HG03175 (cell line): ENCODE measurements around the gene PRKCH.

Experiments used
- ATAC-seq: cut with Tn5 transposase; IDR thresholded peaks from one replicate; pipeline ENCODE4 v1.9.1; 2021; ENCODE audit warnings: mild to moderate bottlenecking, moderate library complexity; ENCODE audit not compliant: unreplicated experiment

PRKCH gene

GRCh38 chr14:61575551-61576150, 254.3 kb downstream of the PRKCH start:
- no peak for ATAC-seq

GRCh38 chr14:61577506-61577931, 256.1 kb downstream of the PRKCH start:
- ATAC-seq = no peak

- no peak for ATAC-seq
Measured at GRCh38 chr14:61578745-61579144, 257.4 kb downstream of the PRKCH start.

- ATAC-seq = no peak
Measured at GRCh38 chr14:61581340-61581739, 260.0 kb downstream of the PRKCH start.

- no peak for ATAC-seq
Measured at GRCh38 chr14:61581955-61582615, 260.7 kb downstream of the PRKCH start.

GRCh38 chr14:61582815-61583214, 261.4 kb downstream of the PRKCH start:
- ATAC-seq = no peak

- no peak for ATAC-seq
Measured at GRCh38 chr14:61584331-61584741, 263.0 kb downstream of the PRKCH start.

- ATAC-seq = no peak
Measured at GRCh38 chr14:61585598-61586543, 264.5 kb downstream of the PRKCH start.

- ATAC-seq = no peak
Measured at GRCh38 chr14:61586544-61587055, 265.2 kb downstream of the PRKCH start.

GRCh38 chr14:61587081-61587713, 265.8 kb downstream of the PRKCH start:
- ATAC-seq = no peak

GRCh38 chr14:61588419-61588901, 267.1 kb downstream of the PRKCH start:
- ATAC-seq = no peak

- no peak for ATAC-seq
Measured at GRCh38 chr14:61589691-61590581, 268.6 kb downstream of the PRKCH start.

- no peak for ATAC-seq
Measured at GRCh38 chr14:61591862-61592261, 270.5 kb downstream of the PRKCH start.

- ATAC-seq = no peak
Measured at GRCh38 chr14:61593330-61593729, 272.0 kb downstream of the PRKCH start.

GRCh38 chr14:61596990-61597389, 275.6 kb downstream of the PRKCH start:
- no peak for ATAC-seq

- ATAC-seq = peak; percentile 47
Measured at GRCh38 chr14:61598980-61599379, 277.6 kb downstream of the PRKCH start.

- no peak for ATAC-seq
Measured at GRCh38 chr14:61599942-61600341, 278.6 kb downstream of the PRKCH start.
